GM10266 (cell line): ENCODE measurements around the gene LRRC56.

Experiments
- DNase-seq: peaks from one replicate; pipeline ENCODE4 v3.0.0; 2012; ENCODE audit errors: extremely low spot score
- CTCF ChIP-seq: IDR thresholded peaks from 2 replicates; pipeline ENCODE4 v1.5.1; 2012; ENCODE audit warnings: mild to moderate bottlenecking, low read depth; ENCODE audit not compliant: control insufficient read depth, insufficient read depth; ENCODE audit errors: missing control alignments

LRRC56 gene

DNA sequence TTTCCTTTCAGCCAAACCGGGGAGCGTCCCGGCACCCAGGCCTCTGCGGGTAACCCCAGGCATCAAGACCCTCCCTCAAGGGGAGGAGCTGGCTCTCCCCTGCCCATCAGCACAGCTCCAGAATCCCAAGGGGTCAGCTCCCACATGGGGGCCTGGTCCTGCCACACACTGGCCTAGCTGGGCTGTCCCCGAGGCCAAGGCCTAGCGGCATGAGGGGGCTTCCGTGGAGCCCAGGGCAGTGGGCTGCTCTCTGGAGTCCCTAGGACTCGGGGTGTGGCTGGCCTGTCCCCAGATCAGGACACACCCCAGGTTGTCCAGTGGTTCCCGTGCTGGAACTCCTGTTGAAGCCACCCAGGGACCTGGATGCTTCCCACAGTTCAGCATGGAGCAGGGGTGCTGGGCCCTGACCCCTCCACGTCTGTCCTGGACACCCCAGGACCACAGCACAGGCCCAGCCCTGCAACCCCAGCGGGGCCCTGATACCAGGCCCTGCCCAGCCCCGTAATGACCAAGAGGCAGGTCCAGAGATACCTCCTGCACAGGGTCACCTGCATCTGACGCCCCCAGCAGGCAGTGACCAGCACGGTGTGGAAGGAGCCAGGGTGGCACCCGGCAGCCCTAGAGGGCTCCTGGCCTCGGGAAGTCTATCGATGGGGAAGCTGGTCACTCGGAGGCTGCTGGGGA lies 7.5 kb upstream of the LRRC56 start:
- no peak for DNase-seq
- no peak for TF ChIP-seq CTCF

DNA sequence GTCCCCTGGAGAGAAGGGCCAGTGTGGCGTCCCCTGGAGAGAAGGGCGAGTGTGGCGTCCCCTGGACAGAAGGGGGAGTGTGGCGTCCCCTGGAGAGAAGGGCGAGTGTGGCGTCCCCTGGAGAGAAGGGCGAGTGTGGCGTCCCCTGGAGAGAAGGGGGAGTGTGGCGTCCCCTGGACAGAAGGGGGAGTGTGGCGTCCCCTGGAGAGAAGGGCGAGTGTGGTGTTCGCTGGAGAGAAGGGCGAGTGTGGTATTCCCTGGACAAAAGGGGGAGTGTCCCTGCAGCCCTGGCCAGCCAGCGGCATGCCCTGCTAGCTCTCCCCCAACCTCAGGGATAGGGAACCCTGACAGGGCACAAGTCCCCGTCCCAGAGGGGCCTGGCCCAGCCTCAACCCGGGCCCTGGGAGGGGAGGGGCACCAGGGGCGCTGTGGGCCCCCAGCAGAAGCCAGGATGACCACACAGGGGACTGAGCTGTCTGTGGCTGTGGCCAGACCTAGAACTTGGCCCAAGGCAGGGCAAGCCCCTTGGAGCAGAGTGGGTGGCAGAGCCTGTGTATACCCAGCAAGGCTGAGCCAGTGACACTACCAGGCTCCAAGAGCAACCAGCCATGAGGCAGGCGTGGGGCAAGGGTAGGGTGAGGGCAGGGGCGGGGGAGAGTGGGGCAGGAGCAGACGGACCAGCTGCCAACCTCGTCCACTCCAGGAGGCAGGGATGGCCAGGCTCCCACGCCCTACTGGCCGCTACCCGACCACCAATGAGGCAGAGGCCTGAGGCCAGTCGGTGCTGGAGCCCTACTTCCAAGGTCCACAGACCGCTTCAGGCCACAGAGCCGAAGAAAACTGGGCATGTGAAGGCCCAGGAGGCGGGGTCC lies 6.1 kb upstream of the LRRC56 start:
- no peak for TF ChIP-seq CTCF
- DNase-seq = no peak

DNA sequence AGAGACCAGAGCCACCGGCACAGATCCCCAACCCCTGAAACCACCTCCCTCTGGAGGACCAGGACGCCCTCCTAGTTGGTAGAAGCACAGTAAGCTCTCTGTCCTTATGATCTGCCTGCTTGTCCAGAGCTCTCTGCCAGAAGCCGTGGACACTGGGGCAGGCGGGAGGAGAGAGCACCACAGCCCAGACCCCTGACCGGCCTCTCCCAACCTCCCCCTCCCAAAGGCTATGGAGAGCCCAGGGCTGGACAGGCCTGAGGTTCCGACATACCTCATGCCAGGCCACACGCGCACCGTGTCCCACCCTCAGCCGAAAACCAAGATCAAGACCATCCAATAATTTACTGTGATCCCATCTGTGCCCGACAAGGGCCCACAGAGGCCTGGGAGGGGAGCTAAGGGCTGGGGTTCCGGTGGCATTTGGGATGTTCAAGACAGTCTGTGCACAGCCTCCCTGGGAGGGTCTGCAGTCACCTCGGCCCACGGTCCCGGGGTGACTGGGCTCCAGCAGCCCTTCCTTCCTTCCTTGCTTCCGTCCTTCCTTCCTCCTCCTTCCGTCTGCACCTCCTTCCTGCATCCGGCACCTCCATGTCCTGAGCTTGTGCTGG lies 5.3 kb upstream of the LRRC56 start:
- no peak for TF ChIP-seq CTCF
- DNase-seq = no peak

DNA sequence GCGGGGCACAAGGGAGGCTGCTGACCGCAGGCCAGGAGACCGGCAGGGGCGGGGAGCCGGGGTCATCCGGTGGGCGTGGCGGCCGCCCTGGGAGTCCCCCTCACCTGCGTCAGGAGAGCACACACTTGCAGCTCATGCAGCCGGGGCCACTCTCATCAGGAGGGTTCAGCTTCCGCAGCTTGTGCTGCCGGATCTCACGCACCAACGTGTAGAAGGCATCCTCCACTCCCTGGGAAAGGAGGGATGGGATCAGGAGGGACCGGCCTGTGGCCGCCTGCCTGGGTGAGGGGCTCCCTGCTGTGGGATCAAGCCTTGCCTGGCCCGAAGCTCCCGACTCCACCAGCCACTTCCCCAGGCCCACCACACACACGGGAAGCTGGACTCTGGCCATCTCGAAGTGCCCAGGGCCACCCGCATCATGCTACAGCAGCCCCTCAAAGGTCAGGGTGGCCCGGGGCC lies 4.8 kb upstream of the LRRC56 start:
- no peak for DNase-seq
- no peak for TF ChIP-seq CTCF

- DNase-seq = no peak
- no peak for TF ChIP-seq CTCF
Observed at GRCh38 chr11:532986-533585, 4.2 kb upstream of the LRRC56 start.

DNA sequence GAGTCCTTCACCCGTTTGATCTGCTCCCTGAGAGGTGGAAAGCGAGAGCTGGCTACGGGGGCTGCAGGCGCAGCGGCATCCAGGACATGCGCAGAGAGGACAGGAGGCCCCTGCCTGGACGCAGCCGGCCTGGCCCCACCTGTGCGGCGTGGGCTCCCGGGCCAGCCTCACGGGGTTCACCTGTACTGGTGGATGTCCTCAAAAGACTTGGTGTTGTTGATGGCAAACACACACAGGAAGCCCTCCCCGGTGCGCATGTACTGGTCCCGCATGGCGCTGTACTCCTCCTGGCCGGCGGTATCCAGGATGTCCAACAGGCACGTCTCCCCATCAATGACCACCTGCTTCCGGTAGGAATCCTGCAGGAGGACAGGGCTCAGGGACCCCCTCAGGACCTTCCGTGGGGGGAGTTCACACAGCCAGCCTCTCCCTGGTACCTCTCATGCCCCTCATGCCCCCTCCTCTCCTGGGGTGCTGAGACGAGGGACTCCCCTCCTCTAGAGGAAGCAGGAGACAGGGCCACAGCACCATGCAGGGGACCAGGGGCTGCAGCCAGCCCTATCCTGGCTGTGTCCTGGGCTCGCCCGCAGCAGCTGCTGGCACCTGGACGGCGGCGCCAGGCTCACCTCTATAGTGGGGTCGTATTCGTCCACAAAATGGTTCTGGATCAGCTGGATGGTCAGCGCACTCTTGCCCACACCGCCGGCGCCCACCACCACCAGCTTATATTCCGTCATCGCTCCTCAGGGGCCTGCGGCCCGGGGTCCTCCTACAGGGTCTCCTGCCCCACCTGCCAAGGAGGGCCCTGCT lies 3.5 kb upstream of the LRRC56 start:
- DNase-seq = no peak
- TF ChIP-seq CTCF = no peak
